ENCODE results near the gene MT1B.

MT1B gene

GRCh38 chr16:56637814-56638750, 13.6 kb upstream of the MT1B start, which contains the start of gene MT1A:
Gene MT1A, plus strand, starts transcription at chr16:56638666. Its CDS starts 73 bp downstream, at chr16:56638739.
- Histone ChIP-seq H3K36me3 (replicated peaks in 1 of 2; ENCODE audit: control insufficient read depth in 2 of 2, insufficient read depth in 2 of 2, low read length in 2 of 2) (no peaks in the 10 kb centered on the region), H3K23ac (ENCODE audit: low read depth, low read length, poor library complexity) (peak within 1 kb of the TSS; percentile 90), H4K91ac (ENCODE audit: low read depth, low read length, poor library complexity) (no peak within 1 kb of the TSS), H2AK5ac (ENCODE audit: low read depth, low read length) (no peak within 1 kb of the TSS), H3K9me3 (replicated peaks in 1 of 2; ENCODE audit: control insufficient read depth in 2 of 2, insufficient read depth in 1 of 2, low read depth in 1 of 2, low read length in 2 of 2) (no peaks in the 10 kb centered on the region), H3K14ac (ENCODE audit: low read length) (no peak within 1 kb of the TSS), H3K4me2 (ENCODE audit: insufficient read depth, low read length, poor library complexity, severe bottlenecking) (peak within 1 kb of the TSS; percentile 54), H3K4me3 (ENCODE audit: low read length in 2 of 2) (peak within 1 kb of the TSS; percentile 18 to 72), H3K4me1 (ENCODE audit: control insufficient read depth in 2 of 2, insufficient read depth in 1 of 2, low read depth in 1 of 2, low read length in 2 of 2) (peaks cover 1 to 3% of the 10 kb centered on the region in 2 donors), H3K9ac (ENCODE audit: low read depth, low read length, poor library complexity) (peak within 1 kb of the TSS; percentile 57), H4K8ac (ENCODE audit: low read depth, low read length) (no peak within 1 kb of the TSS), H3K4ac (ENCODE audit: low read length) (no peak within 1 kb of the TSS), H2BK12ac (ENCODE audit: low read length) (no peak within 1 kb of the TSS), H2AFZ (ENCODE audit: low read length) (peak within 1 kb of the TSS; percentile 76), H3K27ac (replicated peaks; ENCODE audit: low read length) (no peak within 1 kb of the TSS), H3K18ac (ENCODE audit: low read length) (peak within 1 kb of the TSS; percentile 54), H2BK5ac (ENCODE audit: low read length) (no peak within 1 kb of the TSS), H3K79me1 (ENCODE audit: low read depth, low read length) (no peaks in the 10 kb centered on the region), H2BK15ac (ENCODE audit: low read length) (no peak within 1 kb of the TSS), H2BK120ac (ENCODE audit: low read depth, low read length) (no peak within 1 kb of the TSS), H3K27me3 (ENCODE audit: control insufficient read depth in 3 of 3, insufficient read depth in 3 of 3, low read depth in 1 of 3, low read length in 3 of 3) (peaks cover 53 to 100% (median 98%) of the 10 kb centered on the region in 3 experiments)
- no CpG with 5 or more reads among the region's 68 CpGs for WGBS, 2 donors (ENCODE audit: extremely low coverage in 2 of 2, insufficient read length in 2 of 2, insufficient replicate concordance in 1 of 2)
- no peak for DNase-seq (ENCODE audit: low spot score)

GRCh38 chr16:56639045-56639444, 12.6 kb upstream of the MT1B start:
- peaks cover 0 to 2% of the 10 kb centered on the region in 2 donors for H3K9me3 ChIP-seq (replicated peaks in 1 of 2; ENCODE audit: control insufficient read depth in 2 of 2, insufficient read depth in 1 of 2, low read depth in 1 of 2, low read length in 2 of 2)
- H3K23ac ChIP-seq (ENCODE audit: low read depth, low read length, poor library complexity): no peak overlapping the region
- no peak for DNase-seq (ENCODE audit: low spot score)
- no peak overlapping the region for H3K4ac ChIP-seq (ENCODE audit: low read length)
- no peak overlapping the region for H2BK5ac ChIP-seq (ENCODE audit: low read length)
- no peak overlapping the region for H2BK12ac ChIP-seq (ENCODE audit: low read length)
- no peak overlapping the region for H2AK5ac ChIP-seq (ENCODE audit: low read depth, low read length)
- no peak overlapping the region for H2AFZ ChIP-seq (ENCODE audit: low read length)
- no peaks in the 10 kb centered on the region for H3K79me1 ChIP-seq (ENCODE audit: low read depth, low read length)
- no peak overlapping the region for H4K8ac ChIP-seq (ENCODE audit: low read depth, low read length)
- H2BK120ac ChIP-seq (ENCODE audit: low read depth, low read length): no peak overlapping the region
- no peaks in the 10 kb centered on the region for H3K36me3 ChIP-seq (replicated peaks in 1 of 2; ENCODE audit: control insufficient read depth in 2 of 2, insufficient read depth in 2 of 2, low read length in 2 of 2)
- peaks cover 1 to 3% of the 10 kb centered on the region in 2 donors for H3K4me1 ChIP-seq (ENCODE audit: control insufficient read depth in 2 of 2, insufficient read depth in 1 of 2, low read depth in 1 of 2, low read length in 2 of 2)
- no CpG with 5 or more reads among the region's 1 CpG for WGBS, 2 donors (ENCODE audit: extremely low coverage in 2 of 2, insufficient read length in 2 of 2, insufficient replicate concordance in 1 of 2)
- no peak overlapping the region for H3K9ac ChIP-seq (ENCODE audit: low read depth, low read length, poor library complexity)
- H3K14ac ChIP-seq (ENCODE audit: low read length): no peak overlapping the region
- H3K18ac ChIP-seq (ENCODE audit: low read length): no peak overlapping the region
- no peak overlapping the region for H2BK15ac ChIP-seq (ENCODE audit: low read length)
- peaks cover 57 to 100% (median 98%) of the 10 kb centered on the region in 3 experiments for H3K27me3 ChIP-seq (ENCODE audit: control insufficient read depth in 3 of 3, insufficient read depth in 3 of 3, low read depth in 1 of 3, low read length in 3 of 3)
- no peak overlapping the region for H4K91ac ChIP-seq (ENCODE audit: low read depth, low read length, poor library complexity)
- no peak overlapping the region for H3K4me2 ChIP-seq (ENCODE audit: insufficient read depth, low read length, poor library complexity, severe bottlenecking)
- H3K27ac ChIP-seq (replicated peaks; ENCODE audit: low read length): no peak overlapping the region
- no peak overlapping the region for H3K4me3 ChIP-seq (ENCODE audit: low read length in 2 of 2)

DNA sequence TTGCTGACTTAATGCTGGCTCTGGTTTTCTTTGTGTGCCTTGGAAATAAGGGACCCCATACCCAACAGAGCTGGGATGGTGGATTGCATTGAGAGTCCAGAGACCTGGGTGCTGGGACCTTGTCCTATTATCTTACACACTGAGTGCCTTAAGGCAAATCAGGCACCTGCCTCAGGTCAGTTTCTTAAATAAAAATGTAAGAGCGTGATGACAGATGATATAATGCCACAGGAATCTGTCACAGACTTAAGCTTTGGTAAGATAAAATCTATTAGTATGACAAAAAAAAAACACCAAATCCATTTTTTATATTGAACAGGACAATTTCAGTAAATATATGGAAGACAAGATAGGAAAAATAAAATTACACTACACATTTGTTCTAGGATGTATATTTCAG, 11.6 kb upstream of the MT1B start:
- no peak overlapping the region for H2BK5ac ChIP-seq (ENCODE audit: low read length)
- no peak overlapping the region for H2BK120ac ChIP-seq (ENCODE audit: low read depth, low read length)
- H2AK5ac ChIP-seq (ENCODE audit: low read depth, low read length): no peak overlapping the region
- no peak overlapping the region for H2BK15ac ChIP-seq (ENCODE audit: low read length)
- no peak overlapping the region for H3K14ac ChIP-seq (ENCODE audit: low read length)
- no peak overlapping the region for H4K8ac ChIP-seq (ENCODE audit: low read depth, low read length)
- H3K23ac ChIP-seq (ENCODE audit: low read depth, low read length, poor library complexity): no peak overlapping the region
- no peaks in the 10 kb centered on the region for H3K36me3 ChIP-seq (replicated peaks in 1 of 2; ENCODE audit: control insufficient read depth in 2 of 2, insufficient read depth in 2 of 2, low read length in 2 of 2)
- H3K79me1 ChIP-seq (ENCODE audit: low read depth, low read length): no peaks in the 10 kb centered on the region
- no peak overlapping the region for H3K18ac ChIP-seq (ENCODE audit: low read length)
- no CpG with 5 or more reads among the region's 1 CpG for WGBS, 2 donors (ENCODE audit: extremely low coverage in 2 of 2, insufficient read length in 2 of 2, insufficient replicate concordance in 1 of 2)
- H3K27me3 ChIP-seq (ENCODE audit: control insufficient read depth in 3 of 3, insufficient read depth in 3 of 3, low read depth in 1 of 3, low read length in 3 of 3): peaks cover 52 to 100% (median 98%) of the 10 kb centered on the region in 3 experiments
- peaks cover 0 to 2% of the 10 kb centered on the region in 2 donors for H3K9me3 ChIP-seq (replicated peaks in 1 of 2; ENCODE audit: control insufficient read depth in 2 of 2, insufficient read depth in 1 of 2, low read depth in 1 of 2, low read length in 2 of 2)
- no peak overlapping the region for H4K91ac ChIP-seq (ENCODE audit: low read depth, low read length, poor library complexity)
- H3K4me1 ChIP-seq (ENCODE audit: control insufficient read depth in 2 of 2, insufficient read depth in 1 of 2, low read depth in 1 of 2, low read length in 2 of 2): peaks cover 1 to 3% of the 10 kb centered on the region in 2 donors
- no peak overlapping the region for H3K4me2 ChIP-seq (ENCODE audit: insufficient read depth, low read length, poor library complexity, severe bottlenecking)
- no peak overlapping the region for H3K4me3 ChIP-seq (ENCODE audit: low read length in 2 of 2)
- DNase-seq (ENCODE audit: low spot score): no peak
- H3K9ac ChIP-seq (ENCODE audit: low read depth, low read length, poor library complexity): no peak overlapping the region
- H3K4ac ChIP-seq (ENCODE audit: low read length): no peak overlapping the region
- no peak overlapping the region for H2BK12ac ChIP-seq (ENCODE audit: low read length)
- H2AFZ ChIP-seq (ENCODE audit: low read length): no peak overlapping the region
- H3K27ac ChIP-seq (replicated peaks; ENCODE audit: low read length): no peak overlapping the region

- WGBS, 2 donors (ENCODE audit: extremely low coverage in 2 of 2, insufficient read length in 2 of 2, insufficient replicate concordance in 1 of 2): no CpG with 5 or more reads among the region's 2 CpGs
- Histone ChIP-seq H4K8ac (ENCODE audit: low read depth, low read length) (no peak overlapping the region), H3K4me3 (ENCODE audit: low read length in 2 of 2) (no peak overlapping the region), H2BK15ac (ENCODE audit: low read length) (no peak overlapping the region), H3K79me1 (ENCODE audit: low read depth, low read length) (no peaks in the 10 kb centered on the region), H3K27ac (replicated peaks; ENCODE audit: low read length) (no peak overlapping the region), H2AFZ (ENCODE audit: low read length) (no peak overlapping the region), H2BK5ac (ENCODE audit: low read length) (no peak overlapping the region), H4K91ac (ENCODE audit: low read depth, low read length, poor library complexity) (no peak overlapping the region), H3K4me2 (ENCODE audit: insufficient read depth, low read length, poor library complexity, severe bottlenecking) (no peak overlapping the region), H3K4me1 (ENCODE audit: control insufficient read depth in 2 of 2, insufficient read depth in 1 of 2, low read depth in 1 of 2, low read length in 2 of 2) (peaks cover 1 to 3% of the 10 kb centered on the region in 2 donors), H3K14ac (ENCODE audit: low read length) (no peak overlapping the region), H3K4ac (ENCODE audit: low read length) (no peak overlapping the region), H2BK12ac (ENCODE audit: low read length) (no peak overlapping the region), H3K23ac (ENCODE audit: low read depth, low read length, poor library complexity) (no peak overlapping the region), H3K9me3 (replicated peaks in 1 of 2; ENCODE audit: control insufficient read depth in 2 of 2, insufficient read depth in 1 of 2, low read depth in 1 of 2, low read length in 2 of 2) (peaks cover 0 to 2% of the 10 kb centered on the region in 2 donors), H2BK120ac (ENCODE audit: low read depth, low read length) (no peak overlapping the region), H3K27me3 (ENCODE audit: control insufficient read depth in 3 of 3, insufficient read depth in 3 of 3, low read depth in 1 of 3, low read length in 3 of 3) (peaks cover 44 to 100% (median 98%) of the 10 kb centered on the region in 3 experiments), H3K9ac (ENCODE audit: low read depth, low read length, poor library complexity) (no peak overlapping the region), H3K36me3 (replicated peaks in 1 of 2; ENCODE audit: control insufficient read depth in 2 of 2, insufficient read depth in 2 of 2, low read length in 2 of 2) (no peaks in the 10 kb centered on the region), H2AK5ac (ENCODE audit: low read depth, low read length) (no peak overlapping the region), H3K18ac (ENCODE audit: low read length) (no peak overlapping the region)
- DNase-seq (ENCODE audit: low spot score): no peak
These were observed 10.5 kb upstream of the MT1B start for GRCh38 chr16:56641166-56641565.
